NCI-H526 (cell line): ENCODE results near the gene MYO7A.

ENCODE experiments used
- DNase-seq, 2 experiments: peaks; one replicate each; lab custom pipeline; 2025; lab: John Stamatoyannopoulos, UW

Gene MYO7A

DNA sequence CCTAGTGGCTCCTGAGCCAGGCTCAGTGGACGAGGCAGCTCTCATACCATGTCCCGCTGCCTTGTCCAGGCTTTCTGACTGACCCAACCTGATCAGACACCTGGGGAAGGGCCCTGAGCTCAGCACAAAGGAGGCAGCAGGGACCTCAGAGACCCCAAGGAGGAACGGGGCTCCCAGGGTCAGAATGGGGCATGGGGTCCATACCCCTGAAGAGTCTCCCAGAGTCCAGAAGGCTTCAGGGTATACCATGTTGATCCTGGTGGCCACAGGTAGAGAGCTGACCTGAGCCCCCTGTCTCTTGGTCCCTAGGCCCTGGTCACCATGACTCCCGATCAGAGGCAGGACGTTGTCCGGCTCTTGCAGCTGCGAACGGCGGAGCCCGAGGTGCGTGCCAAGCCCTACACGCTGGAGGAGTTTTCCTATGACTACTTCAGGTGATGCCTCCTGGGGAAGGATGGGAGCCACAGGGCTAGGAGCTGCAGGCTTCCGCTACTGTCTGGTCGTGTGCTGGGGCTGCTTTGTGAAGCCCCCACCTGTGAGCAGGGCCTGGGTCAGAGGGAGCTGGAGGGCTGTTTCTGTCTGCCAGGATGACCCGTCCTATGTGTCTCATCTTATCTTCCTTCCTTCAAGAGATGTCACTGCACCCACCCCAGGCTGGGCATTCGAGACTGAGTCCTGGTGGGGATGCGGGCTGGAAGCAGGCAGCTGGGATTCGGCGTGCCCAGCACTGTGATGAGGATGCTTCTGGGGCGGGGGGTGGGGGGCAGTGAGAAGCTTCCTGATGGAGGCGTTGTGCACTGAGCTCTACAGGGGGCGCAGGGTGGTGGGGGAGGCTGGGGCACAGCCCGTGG lies 74.2 kb downstream of the MYO7A start:
- DNase-seq, result no peak

DNA sequence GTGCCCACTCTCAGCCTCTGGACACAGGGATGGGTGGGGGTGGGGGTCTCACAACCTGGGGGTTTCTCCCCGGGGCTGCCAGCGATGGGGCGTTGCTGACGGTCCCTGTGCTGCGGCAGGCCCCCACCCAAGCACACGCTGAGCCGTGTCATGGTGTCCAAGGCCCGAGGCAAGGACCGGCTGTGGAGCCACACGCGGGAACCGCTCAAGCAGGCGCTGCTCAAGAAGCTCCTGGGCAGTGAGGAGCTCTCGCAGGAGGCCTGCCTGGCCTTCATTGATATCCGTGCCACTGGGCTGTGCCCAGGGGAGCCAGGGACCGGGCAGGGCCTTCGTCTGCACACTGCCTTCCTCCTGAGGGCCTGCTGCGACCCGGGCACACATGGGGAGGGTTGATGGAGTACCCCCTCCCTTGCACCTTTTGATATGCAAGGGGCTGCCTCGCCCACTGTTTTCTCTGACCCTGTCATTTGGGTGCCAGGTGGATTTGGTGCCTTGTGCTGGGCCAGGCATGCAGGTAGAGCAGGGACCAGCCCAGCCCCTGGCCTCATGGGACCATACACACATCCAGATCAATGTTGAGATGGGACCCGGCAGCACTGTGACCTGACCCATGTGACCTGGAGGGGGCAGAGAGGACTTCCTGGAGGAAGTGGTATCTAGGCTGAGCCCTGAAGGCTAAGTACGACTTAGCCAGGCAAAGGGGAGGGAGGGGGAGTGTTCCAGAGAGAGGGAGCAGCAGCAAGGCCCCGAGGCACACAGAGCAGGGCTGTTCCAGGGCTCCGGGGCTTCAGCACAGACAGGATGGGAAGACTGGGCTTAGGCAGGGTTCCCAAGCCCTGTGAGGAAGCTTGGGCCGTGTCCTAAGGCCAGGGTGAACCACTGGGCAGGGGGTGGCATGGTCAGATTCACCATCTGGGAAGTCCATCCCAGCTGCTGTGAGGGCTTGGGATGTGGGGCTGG lies 75.2 kb downstream of the MYO7A start:
- no peak for DNase-seq

DNA sequence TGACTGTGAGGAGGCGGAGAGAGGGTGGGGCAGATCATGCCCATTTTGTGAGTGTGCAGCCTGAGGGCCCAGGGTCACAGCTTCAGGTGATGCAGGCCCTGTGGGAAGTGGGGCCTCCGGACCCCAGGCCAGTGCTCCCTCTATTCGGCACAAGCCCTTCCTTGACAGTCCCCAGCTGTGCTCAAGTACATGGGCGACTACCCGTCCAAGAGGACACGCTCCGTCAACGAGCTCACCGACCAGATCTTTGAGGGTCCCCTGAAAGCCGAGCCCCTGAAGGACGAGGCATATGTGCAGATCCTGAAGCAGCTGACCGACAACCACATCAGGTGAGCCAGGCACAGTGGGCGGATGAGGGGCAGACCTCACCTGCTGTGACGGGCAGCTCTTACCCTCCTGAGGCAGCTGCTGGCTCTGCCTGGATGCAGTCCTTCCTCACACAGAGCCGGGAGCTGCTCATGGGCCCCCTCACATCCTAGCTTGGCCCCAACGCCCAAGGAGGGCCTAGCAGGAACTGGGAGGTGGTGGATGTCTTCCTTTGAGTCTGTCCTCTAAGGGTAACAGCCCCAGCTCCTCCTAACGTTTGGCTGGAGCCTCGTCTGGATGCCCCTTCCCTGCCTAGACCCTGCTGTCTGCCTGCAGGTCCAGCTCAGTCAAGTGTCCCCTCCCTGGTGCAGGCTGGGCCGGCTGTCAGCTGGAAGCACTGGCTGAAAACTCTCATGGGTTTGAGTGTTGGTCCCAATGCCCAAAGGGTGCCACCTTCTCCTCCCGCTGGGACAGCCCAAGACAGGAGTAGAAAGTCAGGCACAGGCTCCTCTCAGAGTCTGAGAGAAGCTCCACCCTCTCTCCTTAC lies 76.1 kb downstream of the MYO7A start:
- no peak for DNase-seq

- no peak for DNase-seq
These were observed 76.9 kb downstream of the MYO7A start for GRCh38 chr11:77204754-77205466.

DNA sequence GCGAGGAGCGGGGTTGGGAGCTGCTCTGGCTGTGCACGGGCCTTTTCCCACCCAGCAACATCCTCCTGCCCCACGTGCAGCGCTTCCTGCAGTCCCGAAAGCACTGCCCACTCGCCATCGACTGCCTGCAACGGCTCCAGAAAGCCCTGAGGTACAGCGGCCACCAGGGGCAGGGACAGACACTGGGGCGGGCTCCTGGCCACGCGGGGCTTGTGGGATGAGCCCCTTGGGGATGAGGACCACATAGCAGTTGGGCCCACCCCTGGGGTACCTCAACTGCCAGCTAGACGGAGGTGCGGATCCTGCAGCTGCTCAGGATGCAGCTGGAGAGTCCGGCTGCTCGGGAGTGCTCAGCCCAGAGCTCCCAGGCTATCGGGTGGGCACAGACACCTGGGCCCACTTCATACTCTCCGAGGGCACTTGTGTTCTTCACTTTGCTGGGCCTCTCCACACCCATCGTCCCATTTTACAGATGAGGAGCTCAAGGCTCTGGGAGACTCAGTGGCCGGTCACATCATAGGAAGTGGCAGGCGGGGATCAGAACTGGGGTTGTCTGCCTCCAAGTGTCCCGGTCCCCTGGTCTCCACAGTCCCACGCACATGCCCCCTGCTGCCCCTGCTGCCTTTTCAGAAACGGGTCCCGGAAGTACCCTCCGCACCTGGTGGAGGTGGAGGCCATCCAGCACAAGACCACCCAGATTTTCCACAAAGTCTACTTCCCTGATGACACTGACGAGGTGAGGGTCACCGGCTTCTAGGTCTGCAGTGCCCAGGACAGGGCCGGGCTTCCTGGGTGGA lies 77.6 kb downstream of the MYO7A start:
- no peak for DNase-seq

DNA sequence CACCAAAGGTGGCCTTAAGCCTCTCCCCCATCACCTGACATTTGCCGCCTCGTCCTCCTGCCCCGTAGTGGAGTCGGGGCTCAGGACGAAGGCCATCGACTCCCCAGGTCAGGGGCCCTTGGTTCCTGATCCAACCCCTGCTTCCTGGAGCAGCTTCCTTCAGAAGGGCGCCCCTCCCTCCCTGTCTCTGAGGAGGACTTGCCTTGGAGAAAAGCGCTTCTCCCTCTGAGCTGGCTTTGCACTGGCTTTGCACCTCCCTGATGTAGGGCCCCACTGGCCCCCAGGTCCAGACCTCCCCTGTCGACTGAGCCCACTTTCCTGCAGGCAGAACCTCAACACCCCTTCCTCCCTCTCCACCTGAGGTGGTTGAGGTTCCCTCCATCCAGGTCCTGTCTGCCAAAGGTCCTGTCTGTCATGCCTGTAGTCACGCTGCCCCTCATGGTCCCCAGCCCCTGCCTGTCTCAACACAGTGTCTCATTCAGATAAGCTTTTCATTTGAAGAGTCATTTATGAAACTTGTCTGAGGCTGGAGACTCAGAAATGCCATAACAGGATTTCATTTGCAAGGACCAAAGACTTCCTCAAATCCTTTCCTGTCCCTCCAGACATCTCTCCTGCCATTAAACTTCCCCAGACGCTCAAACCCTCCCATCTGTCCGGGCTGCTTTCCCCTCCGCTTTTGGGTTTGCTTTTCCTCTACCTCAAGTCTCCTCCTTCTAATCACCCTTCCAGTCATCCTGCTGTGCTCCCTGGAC lies 78.4 kb downstream of the MYO7A start:
- DNase-seq, result no peak

DNA sequence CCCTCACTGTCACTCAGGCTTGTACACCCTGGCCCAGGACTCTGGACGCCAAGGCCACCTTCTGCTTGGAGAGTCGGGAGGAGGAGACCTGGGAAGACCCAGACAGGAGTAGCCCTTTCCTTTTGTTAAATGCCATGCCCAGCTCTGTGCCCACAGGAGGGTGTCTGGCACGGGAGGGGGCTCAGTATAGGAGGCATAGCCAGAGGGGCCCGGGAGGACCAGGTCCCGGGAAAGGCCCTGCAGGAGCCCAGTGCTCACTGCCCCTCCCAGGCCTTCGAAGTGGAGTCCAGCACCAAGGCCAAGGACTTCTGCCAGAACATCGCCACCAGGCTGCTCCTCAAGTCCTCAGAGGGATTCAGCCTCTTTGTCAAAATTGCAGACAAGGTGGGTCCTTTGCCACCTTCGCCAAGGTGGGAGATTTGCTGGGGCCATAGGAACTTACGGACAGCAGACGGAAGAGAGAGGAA lies 79.0 kb downstream of the MYO7A start:
- no peak for DNase-seq

DNA sequence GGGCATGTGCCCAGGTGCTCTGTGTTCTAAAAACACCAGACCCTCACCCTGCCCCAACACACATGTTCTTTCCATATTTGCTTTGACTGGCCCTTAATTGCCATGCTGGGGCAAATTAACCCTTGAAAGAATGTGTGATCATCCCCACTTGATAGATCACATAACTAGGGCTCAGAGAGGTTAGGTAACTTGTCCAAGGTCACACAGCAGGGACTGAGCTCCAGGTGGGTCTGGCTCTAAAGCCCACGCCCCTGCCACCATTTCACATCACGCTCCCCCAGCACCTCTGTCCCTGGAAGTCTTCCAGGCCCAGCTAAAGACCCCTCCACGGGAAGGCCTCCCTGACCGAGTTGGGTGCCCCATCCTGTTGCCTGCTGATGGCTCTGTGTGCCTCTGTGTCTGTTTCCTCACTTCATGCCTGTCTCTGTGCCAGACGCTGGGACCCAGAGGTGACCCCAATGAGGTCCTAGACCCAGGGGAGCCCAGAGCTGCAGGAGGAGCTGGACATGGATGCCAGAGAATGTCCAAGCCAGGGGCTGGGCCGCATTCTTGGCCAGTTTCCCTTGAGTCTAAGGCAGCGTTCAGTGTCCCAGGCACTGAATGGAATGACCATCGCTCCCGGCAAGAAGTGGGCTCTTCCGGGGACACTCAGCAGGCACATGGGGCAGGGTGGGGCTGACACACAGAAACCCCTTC lies 79.7 kb downstream of the MYO7A start:
- no peak for DNase-seq

- DNase-seq, result no peak
These were observed 80.5 kb downstream of the MYO7A start for GRCh38 chr11:77208535-77208934.

GRCh38 chr11:77209663-77210062 lies 81.6 kb downstream of the MYO7A start:
- DNase-seq, result no peak

DNA sequence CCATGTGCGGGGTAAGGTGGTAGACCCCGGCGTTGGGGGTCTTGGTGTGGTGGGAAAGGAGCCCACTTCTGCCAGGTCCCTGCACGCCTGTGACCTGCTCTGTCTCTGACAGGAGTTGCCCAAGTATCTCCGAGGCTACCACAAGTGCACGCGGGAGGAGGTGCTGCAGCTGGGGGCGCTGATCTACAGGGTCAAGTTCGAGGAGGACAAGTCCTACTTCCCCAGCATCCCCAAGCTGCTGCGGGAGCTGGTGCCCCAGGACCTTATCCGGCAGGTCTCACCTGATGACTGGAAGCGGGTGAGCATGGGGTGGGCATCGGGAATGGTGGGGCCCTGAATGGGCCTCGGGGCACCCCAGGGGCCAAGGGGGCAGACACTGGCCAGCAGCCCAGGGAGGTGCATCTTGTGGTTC lies 83.0 kb downstream of the MYO7A start:
- DNase-seq, result no peak

DNA sequence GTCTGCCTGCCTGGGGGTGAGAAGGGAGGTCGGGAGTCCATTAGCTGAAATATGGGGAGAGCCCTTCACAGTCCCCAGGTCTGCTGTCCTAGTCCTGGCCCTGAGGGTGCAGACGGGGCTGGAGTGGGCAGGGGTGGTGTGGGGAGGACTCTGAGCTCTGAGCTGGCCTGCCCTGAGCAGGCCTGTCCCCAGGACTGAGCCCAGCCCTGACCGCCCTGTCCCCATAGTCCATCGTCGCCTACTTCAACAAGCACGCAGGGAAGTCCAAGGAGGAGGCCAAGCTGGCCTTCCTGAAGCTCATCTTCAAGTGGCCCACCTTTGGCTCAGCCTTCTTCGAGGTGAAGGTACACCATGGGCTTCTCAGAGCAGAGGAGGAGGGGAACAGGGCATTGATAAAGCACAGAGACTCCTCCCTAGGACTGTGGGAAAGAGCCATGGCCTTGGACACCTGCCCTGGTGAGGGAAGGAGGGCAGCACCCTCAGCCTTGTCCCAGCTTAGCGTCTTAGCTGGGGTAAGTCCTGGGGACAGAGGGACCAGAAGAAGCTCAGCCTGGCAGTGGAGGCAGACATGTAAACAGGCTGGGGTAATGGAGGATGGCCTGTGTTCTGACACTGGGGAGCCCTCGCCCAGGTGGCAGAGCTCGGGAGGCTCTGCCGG lies 83.7 kb downstream of the MYO7A start:
- no peak for DNase-seq

GRCh38 chr11:77212314-77213007 lies 84.4 kb downstream of the MYO7A start:
- DNase-seq, result no peak

DNA sequence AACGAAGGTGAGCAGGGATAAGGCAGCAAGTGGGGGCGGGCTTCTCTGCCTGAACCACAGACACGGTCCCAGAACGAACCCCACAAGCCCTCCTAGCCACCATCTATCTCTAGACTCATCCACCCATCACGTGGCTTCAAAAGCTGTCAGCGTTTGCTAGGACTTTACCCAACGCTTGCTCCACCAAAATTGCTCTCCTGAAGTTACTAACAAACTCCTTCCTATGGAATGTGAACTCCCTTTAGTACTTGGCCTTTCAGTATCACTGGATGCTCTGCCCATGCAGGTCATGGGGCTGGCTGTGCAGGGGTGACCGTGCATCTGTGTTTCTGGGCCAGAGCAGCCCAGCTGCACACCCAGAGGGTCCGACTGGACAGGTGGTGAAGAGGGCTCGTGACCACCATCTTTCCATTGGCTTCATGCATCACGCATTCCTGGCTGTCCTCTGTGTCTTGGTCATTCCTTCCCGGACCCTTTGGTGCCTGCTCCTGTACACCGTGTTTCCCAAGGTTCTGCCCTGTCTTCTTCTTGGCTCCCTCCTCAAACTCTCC lies 85.1 kb downstream of the MYO7A start:
- no peak for DNase-seq

GRCh38 chr11:77213589-77214428 lies 85.8 kb downstream of the MYO7A start:
- DNase-seq, result no peak

DNA sequence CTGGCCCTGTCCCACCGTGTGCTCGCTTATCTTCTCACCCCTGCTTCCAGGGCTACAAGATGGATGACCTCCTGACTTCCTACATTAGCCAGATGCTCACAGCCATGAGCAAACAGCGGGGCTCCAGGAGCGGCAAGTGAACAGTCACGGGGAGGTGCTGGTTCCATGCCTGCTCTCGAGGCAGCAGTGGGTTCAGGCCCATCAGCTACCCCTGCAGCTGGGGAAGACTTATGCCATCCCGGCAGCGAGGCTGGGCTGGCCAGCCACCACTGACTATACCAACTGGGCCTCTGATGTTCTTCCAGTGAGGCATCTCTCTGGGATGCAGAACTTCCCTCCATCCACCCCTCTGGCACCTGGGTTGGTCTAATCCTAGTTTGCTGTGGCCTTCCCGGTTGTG lies 86.5 kb downstream of the MYO7A start:
- DNase-seq, result no peak

DNA sequence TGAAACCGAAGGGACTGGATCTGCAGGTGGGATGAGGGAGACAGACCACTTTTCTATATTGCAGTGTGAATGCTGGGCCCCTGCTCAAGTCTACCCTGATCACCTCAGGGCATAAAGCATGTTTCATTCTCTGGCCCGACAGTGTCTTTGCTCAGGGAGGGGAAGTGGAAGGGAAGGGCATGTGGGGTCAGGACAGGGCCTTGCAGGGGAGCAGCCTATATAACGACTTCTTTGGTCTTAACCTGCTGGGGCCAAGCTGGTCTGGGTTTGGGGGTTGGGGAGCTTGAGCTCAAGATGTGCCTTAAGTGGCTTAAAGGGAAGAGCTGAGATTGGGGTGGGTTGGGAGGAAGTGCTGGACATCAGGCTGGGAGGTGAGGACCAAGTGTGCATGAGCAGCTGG lies 87.1 kb downstream of the MYO7A start:
- no peak for DNase-seq
